Hepatocyte (in vitro differentiated cells): Measurements from ENCODE around the gene ARMC3.
A peak's percentile ranks its signal among the peaks of the same experiment; 100 is the strongest.

ENCODE experiments used
- EZH2 ChIP-seq: fragments of 200-600 bp; sonication (generic); IDR thresholded peaks from 2 replicates; pipeline ENCODE4 v1.6.1; 2016; ENCODE audit warnings: antibody characterized with exemption, mild to moderate bottlenecking, borderline replicate concordance
- EZH2phosphoT487 ChIP-seq: fragments of 200-600 bp; sonication (generic); IDR thresholded peaks from one replicate; pipeline ENCODE4 v1.6.1; 2018; ENCODE audit warnings: antibody characterized with exemption, mild to moderate bottlenecking, low read depth, moderate library complexity; ENCODE audit not compliant: unreplicated experiment, severe bottlenecking
- TF ChIP-seq, protein P1 (sequence below): fragments of 200-600 bp; sonication (generic); IDR thresholded peaks from 2 replicates; pipeline ENCODE4 v1.5.1; 2016; ENCODE audit warnings: antibody characterized with exemption, mild to moderate bottlenecking; ENCODE audit not compliant: poor library complexity

DNA sequence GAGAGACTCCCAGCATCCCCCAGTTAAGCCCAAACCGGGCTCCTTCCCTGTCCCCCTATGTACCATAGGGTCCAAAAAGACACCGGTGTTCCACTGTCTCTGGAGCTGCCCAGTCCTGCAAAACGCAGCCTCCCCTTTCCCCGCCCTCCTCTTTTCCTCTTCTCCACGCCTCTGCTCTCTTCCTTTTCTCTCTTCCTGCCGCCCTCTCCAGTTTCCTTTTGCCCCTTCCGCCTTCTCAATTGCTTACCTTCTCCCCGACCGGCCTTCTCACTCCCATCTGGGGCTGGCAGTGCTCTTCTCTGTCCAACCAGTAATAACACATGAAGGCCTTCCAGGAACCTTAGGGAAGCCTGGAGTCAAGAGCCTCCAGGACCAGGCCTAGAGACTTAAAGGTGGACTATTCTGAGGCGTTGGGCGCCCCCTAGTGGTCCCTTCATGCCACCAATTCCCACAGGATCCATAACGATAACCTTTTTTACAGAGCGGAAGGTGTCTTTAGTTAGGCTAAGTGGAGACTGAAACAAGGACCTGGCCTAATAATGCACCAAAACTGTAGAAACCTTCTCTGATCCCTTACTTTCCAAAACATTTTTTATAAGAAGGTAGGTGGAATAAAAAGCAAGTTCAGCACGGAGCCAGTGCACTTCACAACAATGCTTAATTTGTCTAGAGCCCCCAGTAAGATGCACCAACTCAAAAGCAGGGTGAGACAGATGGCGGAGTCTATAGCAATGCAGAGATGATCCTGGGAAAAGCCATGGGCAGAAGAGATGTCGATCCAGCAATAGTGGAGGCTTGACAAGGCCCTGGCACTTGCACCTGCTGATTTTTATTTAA lies 140.3 kb downstream of the ARMC3 start:
- TF ChIP-seq, protein P1, sequence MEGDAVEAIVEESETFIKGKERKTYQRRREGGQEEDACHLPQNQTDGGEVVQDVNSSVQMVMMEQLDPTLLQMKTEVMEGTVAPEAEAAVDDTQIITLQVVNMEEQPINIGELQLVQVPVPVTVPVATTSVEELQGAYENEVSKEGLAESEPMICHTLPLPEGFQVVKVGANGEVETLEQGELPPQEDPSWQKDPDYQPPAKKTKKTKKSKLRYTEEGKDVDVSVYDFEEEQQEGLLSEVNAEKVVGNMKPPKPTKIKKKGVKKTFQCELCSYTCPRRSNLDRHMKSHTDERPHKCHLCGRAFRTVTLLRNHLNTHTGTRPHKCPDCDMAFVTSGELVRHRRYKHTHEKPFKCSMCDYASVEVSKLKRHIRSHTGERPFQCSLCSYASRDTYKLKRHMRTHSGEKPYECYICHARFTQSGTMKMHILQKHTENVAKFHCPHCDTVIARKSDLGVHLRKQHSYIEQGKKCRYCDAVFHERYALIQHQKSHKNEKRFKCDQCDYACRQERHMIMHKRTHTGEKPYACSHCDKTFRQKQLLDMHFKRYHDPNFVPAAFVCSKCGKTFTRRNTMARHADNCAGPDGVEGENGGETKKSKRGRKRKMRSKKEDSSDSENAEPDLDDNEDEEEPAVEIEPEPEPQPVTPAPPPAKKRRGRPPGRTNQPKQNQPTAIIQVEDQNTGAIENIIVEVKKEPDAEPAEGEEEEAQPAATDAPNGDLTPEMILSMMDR = peak; percentile 67
- TF ChIP-seq EZH2phosphoT487 = no peak
- TF ChIP-seq EZH2 = no peak
